DOHH2 (cell line): ENCODE measurements around the gene MEA1.

Source experiments
- H3F3A ChIP-seq: fragments of 200-600 bp; sonication (generic), shearing (Covaris generic); 2 replicates; pipeline ENCODE4 v1.6.0; 2016; ENCODE audit warnings: antibody characterized with exemption, mild to moderate bottlenecking; ENCODE audit not compliant: control insufficient read depth, insufficient read depth
- H3K27ac ChIP-seq: fragments of 200-600 bp; sonication (generic); 2 replicates; pipeline ENCODE4 v1.5.1; 2014; ENCODE audit warnings: low read depth, mild to moderate bottlenecking, low read length, moderate library complexity
- H3K27me3 ChIP-seq: fragments of 200-600 bp; sonication (generic); 2 replicates; pipeline ENCODE4 v1.6.1; 2014; ENCODE audit warnings: mild to moderate bottlenecking, low read length, mixed read lengths; ENCODE audit not compliant: control insufficient read depth
- H3K36me3 ChIP-seq: fragments of 200-600 bp; sonication (generic); 2 replicates; pipeline ENCODE4 v1.6.1; 2014; ENCODE audit warnings: mild to moderate bottlenecking, low read length, moderate library complexity, mixed read lengths; ENCODE audit not compliant: control insufficient read depth
- H3K4me1 ChIP-seq: fragments of 200-600 bp; sonication (generic); 2 replicates; pipeline ENCODE4 v1.6.1; 2014; ENCODE audit warnings: mild to moderate bottlenecking, low read length, mixed read lengths; ENCODE audit not compliant: control insufficient read depth
- H3K4me2 ChIP-seq: fragments of 200-600 bp; sonication (generic); 2 replicates; pipeline ENCODE4 v1.6.0; 2014; ENCODE audit warnings: mild to moderate bottlenecking, low read length, moderate library complexity
- H3K4me3 ChIP-seq: fragments of 200-600 bp; sonication (generic); 2 replicates; pipeline ENCODE4 v1.5.1; 2014; ENCODE audit warnings: mild to moderate bottlenecking, low read length, mixed read lengths
- H3K79me2 ChIP-seq: fragments of 200-600 bp; sonication (generic); 2 replicates; pipeline ENCODE4 v1.6.1; 2014; ENCODE audit warnings: mild to moderate bottlenecking, low read length, mixed read lengths; ENCODE audit not compliant: control insufficient read depth
- H3K9me2 ChIP-seq: fragments of 200-600 bp; sonication (generic); replicated peaks from 2 replicates; pipeline ENCODE4 v1.6.1; 2014; ENCODE audit warnings: mild to moderate bottlenecking, low read length, mixed read lengths; ENCODE audit not compliant: control insufficient read depth
- H3K9me3 ChIP-seq: fragments of 200-600 bp; sonication (generic); 2 replicates; pipeline ENCODE4 v1.6.1; 2014; ENCODE audit warnings: antibody characterized with exemption, low read length, mixed read lengths; ENCODE audit not compliant: control insufficient read depth, insufficient read depth
- H4K20me1 ChIP-seq: fragments of 200-600 bp; sonication (generic); 2 replicates; pipeline ENCODE4 v1.6.0; 2014; ENCODE audit warnings: low read depth, mild to moderate bottlenecking, antibody characterized with exemption, low read length, moderate library complexity; ENCODE audit not compliant: control insufficient read depth, insufficient read depth
- EZH2phosphoT487 ChIP-seq: fragments of 200-600 bp; sonication (generic); IDR thresholded peaks from 2 replicates; pipeline ENCODE4 v1.6.1; 2017; ENCODE audit warnings: borderline replicate concordance, mild to moderate bottlenecking, antibody characterized with exemption, low read length, moderate library complexity, mixed read lengths
- TF ChIP-seq, protein P1 (sequence below): fragments of 200-600 bp; sonication (generic); IDR thresholded peaks from one replicate; pipeline ENCODE4 v1.5.1; 2014; ENCODE audit warnings: antibody characterized with exemption, mild to moderate bottlenecking, low read depth, low read length; ENCODE audit not compliant: poor library complexity, severe bottlenecking

Gene MEA1

DNA sequence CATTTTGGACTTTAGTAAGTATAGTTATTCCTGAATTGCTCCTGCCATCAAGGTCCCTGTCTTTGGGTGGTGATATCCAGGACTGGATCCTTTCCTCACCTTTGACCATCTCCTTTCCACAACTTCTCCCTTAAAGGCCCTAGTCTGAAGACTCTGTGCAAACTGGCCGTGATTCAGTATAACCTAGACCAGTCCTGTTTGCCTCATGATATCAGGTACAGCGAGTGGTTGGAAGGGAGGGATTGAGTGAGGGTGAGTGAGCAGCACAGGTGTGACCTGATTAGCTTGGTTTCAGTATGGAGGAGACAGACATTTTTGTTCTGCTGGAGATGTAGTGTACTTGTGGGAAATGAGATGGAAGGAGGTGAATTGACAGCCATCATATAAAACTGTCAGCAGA, 5.4 kb upstream of the MEA1 start:
- Histone ChIP-seq H3K27me3 (no peaks in the 10 kb centered on the region), H3K27ac (no peak overlapping the region), H3K4me1 (peaks cover 31% of the 10 kb centered on the region), H3F3A (peaks cover 12% of the 10 kb centered on the region), H4K20me1 (no peaks in the 10 kb centered on the region), H3K9me2 (no peaks in the 10 kb centered on the region), H3K79me2 (peaks cover 55% of the 10 kb centered on the region), H3K36me3 (peaks cover 46% of the 10 kb centered on the region), H3K4me2 (no peak overlapping the region), H3K4me3 (no peak overlapping the region), H3K9me3 (no peaks in the 10 kb centered on the region)
- no peak for TF ChIP-seq EZH2phosphoT487
- TF ChIP-seq, protein P1, sequence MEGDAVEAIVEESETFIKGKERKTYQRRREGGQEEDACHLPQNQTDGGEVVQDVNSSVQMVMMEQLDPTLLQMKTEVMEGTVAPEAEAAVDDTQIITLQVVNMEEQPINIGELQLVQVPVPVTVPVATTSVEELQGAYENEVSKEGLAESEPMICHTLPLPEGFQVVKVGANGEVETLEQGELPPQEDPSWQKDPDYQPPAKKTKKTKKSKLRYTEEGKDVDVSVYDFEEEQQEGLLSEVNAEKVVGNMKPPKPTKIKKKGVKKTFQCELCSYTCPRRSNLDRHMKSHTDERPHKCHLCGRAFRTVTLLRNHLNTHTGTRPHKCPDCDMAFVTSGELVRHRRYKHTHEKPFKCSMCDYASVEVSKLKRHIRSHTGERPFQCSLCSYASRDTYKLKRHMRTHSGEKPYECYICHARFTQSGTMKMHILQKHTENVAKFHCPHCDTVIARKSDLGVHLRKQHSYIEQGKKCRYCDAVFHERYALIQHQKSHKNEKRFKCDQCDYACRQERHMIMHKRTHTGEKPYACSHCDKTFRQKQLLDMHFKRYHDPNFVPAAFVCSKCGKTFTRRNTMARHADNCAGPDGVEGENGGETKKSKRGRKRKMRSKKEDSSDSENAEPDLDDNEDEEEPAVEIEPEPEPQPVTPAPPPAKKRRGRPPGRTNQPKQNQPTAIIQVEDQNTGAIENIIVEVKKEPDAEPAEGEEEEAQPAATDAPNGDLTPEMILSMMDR, result no peak

DNA sequence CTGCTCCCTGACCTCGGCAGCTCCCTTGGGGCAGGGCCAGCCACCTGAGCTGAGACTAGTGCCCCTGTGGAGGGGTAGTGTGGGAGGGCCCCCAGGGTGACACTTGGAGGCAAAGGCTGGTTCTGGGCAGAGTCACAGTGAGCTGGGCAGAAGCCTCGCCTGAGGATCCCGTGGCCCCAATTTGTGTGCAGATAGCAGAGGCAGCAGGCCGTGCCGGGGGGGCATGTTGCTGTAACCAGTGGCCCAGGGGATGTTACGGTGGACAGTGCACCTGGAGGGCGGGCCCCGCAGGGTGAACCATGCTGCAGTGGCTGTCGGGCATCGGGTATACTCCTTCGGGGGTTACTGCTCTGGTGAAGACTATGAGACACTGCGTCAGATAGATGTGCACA, 3.2 kb upstream of the MEA1 start:
- peaks cover 38% of the 10 kb centered on the region for H3K4me1 ChIP-seq
- no peak overlapping the region for H3K4me2 ChIP-seq
- no peak overlapping the region for H3K27ac ChIP-seq
- no peaks in the 10 kb centered on the region for H3K9me2 ChIP-seq
- H4K20me1 ChIP-seq, result no peaks in the 10 kb centered on the region
- TF ChIP-seq EZH2phosphoT487, result no peak
- TF ChIP-seq, protein P1, result no peak
- H3K36me3 ChIP-seq, result peaks cover 48% of the 10 kb centered on the region
- peaks cover 12% of the 10 kb centered on the region for H3F3A ChIP-seq
- H3K9me3 ChIP-seq, result no peaks in the 10 kb centered on the region
- no peak overlapping the region for H3K4me3 ChIP-seq
- no peaks in the 10 kb centered on the region for H3K27me3 ChIP-seq
- peaks cover 49% of the 10 kb centered on the region for H3K79me2 ChIP-seq

DNA sequence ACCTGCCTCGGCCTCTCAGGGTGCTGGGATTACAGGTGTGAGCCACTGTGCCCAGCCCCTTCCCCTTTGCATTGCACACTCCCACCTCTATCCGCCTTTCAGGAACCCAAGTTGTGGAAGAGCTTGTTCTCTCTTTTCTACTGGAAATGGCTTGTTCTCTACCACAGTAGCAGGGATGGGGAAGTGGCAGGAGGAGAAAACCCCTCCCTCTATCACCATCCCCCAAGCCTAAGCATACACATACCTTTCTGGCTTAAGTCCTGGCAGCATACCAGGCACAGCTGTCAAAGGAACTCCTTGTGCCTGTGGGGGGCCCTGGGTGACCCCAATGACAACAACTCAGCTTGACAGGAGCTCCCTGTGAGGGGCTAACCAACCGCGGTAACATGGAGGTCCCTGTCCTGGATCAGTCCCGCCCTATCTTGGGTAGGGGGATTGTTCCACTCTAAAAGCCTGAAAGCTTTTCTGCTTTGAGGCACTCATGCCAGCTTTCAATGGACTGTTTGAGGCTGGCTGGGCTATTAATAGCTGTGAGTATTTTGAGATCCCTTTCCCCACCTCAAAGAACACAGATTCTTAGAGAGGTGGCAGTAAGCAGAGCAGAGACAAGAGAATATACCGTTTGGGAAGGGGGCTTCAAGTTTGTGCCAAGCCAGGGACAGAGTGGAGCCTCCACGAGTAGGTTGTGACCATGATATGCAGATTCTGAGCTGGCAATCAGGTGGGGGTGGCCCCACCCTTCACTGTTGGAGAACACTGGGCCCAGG, 2.6 kb upstream of the MEA1 start:
- no peak overlapping the region for H3K4me3 ChIP-seq
- peaks cover 50% of the 10 kb centered on the region for H3K79me2 ChIP-seq

More for the DNA sequence above, 2.6 kb upstream of the MEA1 start:
- Histone ChIP-seq H3K36me3 (peaks cover 53% of the 10 kb centered on the region), H3F3A (peaks cover 12% of the 10 kb centered on the region), H3K27ac (no peak overlapping the region), H4K20me1 (no peaks in the 10 kb centered on the region), H3K9me2 (no peaks in the 10 kb centered on the region), H3K4me2 (no peak overlapping the region), H3K27me3 (no peaks in the 10 kb centered on the region), H3K9me3 (no peaks in the 10 kb centered on the region), H3K4me1 (peaks cover 41% of the 10 kb centered on the region)
- TF ChIP-seq EZH2phosphoT487, result no peak
- TF ChIP-seq, protein P1, result no peak
